K562 (cell line): Measurements from ENCODE around the gene ZNF629.

Source experiments
- CHD4 ChIP-seq: fragments of 200-600 bp; sonication (generic); IDR thresholded peaks from 3 replicates; pipeline ENCODE4 v1.6.1; 2012; ENCODE audit warnings: low read depth, mild to moderate bottlenecking, mixed read lengths, low read length, inconsistent platforms; ENCODE audit not compliant: insufficient read depth, insufficient replicate concordance, poor library complexity, severe bottlenecking
- CTCF ChIP-seq, 3 experiments: IDR thresholded peaks in 2 of 3; conservative IDR thresholded peaks in 1 of 3; 2 replicates each; pipeline ENCODE4 v1.5.1; 2011 to 2012; ENCODE audit warnings: low read length in 3 of 3, mild to moderate bottlenecking in 3 of 3, control low read depth in 2 of 3, improper control_type of control experiment in 1 of 3, inconsistent platforms in 1 of 3, low read depth in 1 of 3, mixed read lengths in 1 of 3, moderate library complexity in 1 of 3; ENCODE audit not compliant: insufficient read depth in 2 of 3
- FOSL1 ChIP-seq: fragments of 200-800 bp; sonication (Bioruptor generic); conservative IDR thresholded peaks from 2 replicates; pipeline ENCODE4 v1.6.1; 2016; ENCODE audit warnings: missing genetic modification characterization, missing compliant biosample characterization
- NUFIP1 ChIP-seq: fragments of 450-650 bp; IDR thresholded peaks from 2 replicates; pipeline ENCODE4 v1.6.1; 2018; ENCODE audit not compliant: partially characterized antibody
- POLR2A ChIP-seq: fragments of 450-650 bp; conservative IDR thresholded peaks from 2 replicates; pipeline ENCODE4 v1.6.1; 2016

- no peak for TF ChIP-seq NUFIP1
- TF ChIP-seq CTCF (IDR thresholded peaks at IDR 0.05 in 2 of 3, conservative IDR thresholded peaks at IDR 0.05 in 1 of 3; ENCODE audit: insufficient read depth in 2 of 3, low read depth in 1 of 3, low read length in 3 of 3) = no peak
- TF ChIP-seq POLR2A = no peak
- no peak for TF ChIP-seq CHD4
- no peak for TF ChIP-seq FOSL1 (tag)
Measured at GRCh38 chr16:30780549-30780948, 6.5 kb downstream of the ZNF629 start.
